ENCODE results near the gene RPS27L. TPM values are rescaled to one million over a fixed set of nuclear protein-coding genes. Genes with fewer than 3 reads are reported as not detected.

Gene RPS27L
- total RNA-seq, 1 experiment from 2014 or later = 133 TPM

- H3K9me3 Mint-ChIP-seq = peaks cover 11% of the 10 kb centered on the region
- ChIA-PET POLR2A (no interaction called here), CTCF (no interaction called here)
- no peaks in the 10 kb centered on the region for H3K4me1 Mint-ChIP-seq
- H3K27ac Mint-ChIP-seq = no peak overlapping the region
- no peaks in the 10 kb centered on the region for H3K27me3 Mint-ChIP-seq (ENCODE audit: low read depth)
- H3K36me3 Mint-ChIP-seq = no peaks in the 10 kb centered on the region
- H3K4me3 Mint-ChIP-seq = no peak overlapping the region
- TF ChIP-seq ZNF232 (CRISPR knock-in tag; IDR thresholded peaks at IDR 0.05) = no peak
- no peak for TF ChIP-seq FOXP1 (CRISPR knock-in tag; IDR thresholded peaks at IDR 0.05; ENCODE audit: borderline replicate concordance)
- TF ChIP-seq NFYB (CRISPR knock-in tag; conservative IDR thresholded peaks at IDR 0.05; ENCODE audit: low read depth) = no peak
- TF ChIP-seq MXD4 (CRISPR knock-in tag; IDR thresholded peaks at IDR 0.05; ENCODE audit: borderline replicate concordance) = no peak
- no peak for TF ChIP-seq ZNF671 (CRISPR knock-in tag; IDR thresholded peaks at IDR 0.05)
- TF ChIP-seq JAZF1 (CRISPR knock-in tag; IDR thresholded peaks at IDR 0.05) = no peak
- no peak for TF ChIP-seq ZNF512 (CRISPR knock-in tag; IDR thresholded peaks at IDR 0.05; ENCODE audit: borderline replicate concordance)
- TF ChIP-seq TEAD4 (CRISPR knock-in tag; IDR thresholded peaks at IDR 0.05) = no peak
- no peak for TF ChIP-seq NR2C2 (CRISPR knock-in tag; IDR thresholded peaks at IDR 0.05)
- TF ChIP-seq IRF1 (CRISPR knock-in tag; IDR thresholded peaks at IDR 0.05) = no peak
- TF ChIP-seq GABPB1 (CRISPR knock-in tag; IDR thresholded peaks at IDR 0.05) = no peak
- DNase-seq (ENCODE audit: low spot score) (no peak), ATAC-seq (no peak)
Measured at GRCh38 chr15:63140936-63141335, 16.3 kb downstream of the RPS27L start.

GRCh38 chr15:63136742-63137141 is 20.5 kb downstream of the RPS27L start:
- DNase-seq (ENCODE audit: low spot score) = no peak
- Mint-ChIP-seq H3K36me3 (no peaks in the 10 kb centered on the region), H3K4me3 (no peak overlapping the region), H3K27me3 (ENCODE audit: low read depth) (no peaks in the 10 kb centered on the region), H3K27ac (no peak overlapping the region), H3K9me3 (no peaks in the 10 kb centered on the region), H3K4me1 (no peaks in the 10 kb centered on the region)
- CTCF ChIA-PET = no interaction called here
- no peak for ATAC-seq
- TF ChIP-seq ERG (CRISPR knock-in tag; IDR thresholded peaks at IDR 0.05) = no peak
- no peak for TF ChIP-seq IRF1 (CRISPR knock-in tag; IDR thresholded peaks at IDR 0.05)
- TF ChIP-seq GRHL2 (CRISPR knock-in tag; IDR thresholded peaks at IDR 0.05; ENCODE audit: insufficient replicate concordance, severe bottlenecking) = no peak
- no peak for TF ChIP-seq NR3C1 (CRISPR knock-in tag; conservative IDR thresholded peaks at IDR 0.05; ENCODE audit: low read depth)
- TF ChIP-seq E2F1 (CRISPR knock-in tag; IDR thresholded peaks at IDR 0.05) = no peak
- TF ChIP-seq MAX (CRISPR knock-in tag; IDR thresholded peaks at IDR 0.05) = no peak
- no peak for TF ChIP-seq E2F5 (CRISPR knock-in tag; IDR thresholded peaks at IDR 0.05)
- TF ChIP-seq STAT6 (CRISPR knock-in tag; conservative IDR thresholded peaks at IDR 0.05; ENCODE audit: low read depth) = no peak
- TF ChIP-seq TEAD1 (CRISPR knock-in tag; IDR thresholded peaks at IDR 0.05) = no peak
- no peak for TF ChIP-seq NR2C2 (CRISPR knock-in tag; IDR thresholded peaks at IDR 0.05)
- TF ChIP-seq EMX1 (CRISPR knock-in tag; IDR thresholded peaks at IDR 0.05) = no peak
- TF ChIP-seq ATF6 (CRISPR knock-in tag; IDR thresholded peaks at IDR 0.05) = no peak
- POLR2A ChIA-PET = no interaction called here
